Nephron progenitor cell (in vitro differentiated cells): ENCODE results near the gene RASGRP2.

Source experiments
- DNase-seq: peaks from one replicate; pipeline ENCODE4 v3.0.0; 2021
- H3K27ac Mint-ChIP-seq: 2 replicates; pipeline ENCODE4 v1.8.0; 2021; ENCODE audit warnings: mild to moderate bottlenecking, moderate library complexity, mixed read lengths
- H3K27me3 Mint-ChIP-seq: 2 replicates; pipeline ENCODE4 v1.8.0; 2021; ENCODE audit warnings: mild to moderate bottlenecking, low read depth, mixed read lengths; ENCODE audit not compliant: poor library complexity
- H3K36me3 Mint-ChIP-seq: 2 replicates; pipeline ENCODE4 v1.8.0; 2021; ENCODE audit warnings: low read depth, mixed read lengths
- H3K4me1 Mint-ChIP-seq: 2 replicates; pipeline ENCODE4 v1.8.0; 2021; ENCODE audit warnings: mixed read lengths
- H3K4me3 Mint-ChIP-seq: 2 replicates; pipeline ENCODE4 v1.8.0; 2021; ENCODE audit warnings: mild to moderate bottlenecking, moderate library complexity, mixed read lengths
- H3K9me3 Mint-ChIP-seq: 2 replicates; pipeline ENCODE4 v1.8.0; 2021; ENCODE audit warnings: mild to moderate bottlenecking, moderate library complexity, mixed read lengths
- TF ChIP-seq, protein P1 (sequence below): fragments of 200-600 bp; sonication (generic); IDR thresholded peaks from 2 replicates; pipeline ENCODE4 v1.5.0; 2021; ENCODE audit warnings: antibody characterized with exemption

The RASGRP2 gene

DNA sequence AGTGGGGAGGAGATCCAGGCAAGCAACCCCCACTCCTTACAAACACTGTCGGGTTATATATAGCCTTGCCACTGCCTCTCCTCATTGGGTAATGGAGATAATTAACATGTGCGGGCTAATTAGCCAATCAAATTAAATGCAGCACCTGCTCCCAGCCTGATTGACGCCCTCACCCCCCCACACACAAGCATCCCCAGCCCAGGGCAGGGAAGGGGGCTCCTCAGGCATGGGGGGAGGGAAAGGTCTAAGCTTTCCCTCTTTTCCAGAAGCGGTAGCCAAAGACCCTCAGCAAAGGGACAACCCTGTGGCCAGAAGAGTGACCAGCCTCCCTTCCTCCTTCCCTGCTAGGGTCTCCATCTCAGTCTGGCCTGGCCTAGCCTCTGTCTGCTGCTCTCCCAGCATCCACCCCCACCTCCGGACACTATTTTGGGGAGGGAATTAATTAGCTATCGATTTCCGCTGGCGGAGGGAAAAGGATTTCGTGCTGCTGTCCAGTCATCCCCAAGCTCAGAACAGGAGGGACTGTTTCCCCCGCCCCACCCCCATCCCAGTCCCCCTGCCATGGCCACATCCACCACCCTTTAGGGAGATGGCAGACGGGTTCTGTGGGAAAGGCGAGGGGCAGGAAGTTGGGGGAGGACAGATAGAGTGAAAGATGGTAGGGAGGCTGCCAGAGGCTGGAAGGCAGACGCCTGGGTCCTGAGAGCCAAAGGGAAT, 28.0 kb downstream of the RASGRP2 start:
- H3K27me3 Mint-ChIP-seq: peaks cover 96% of the 10 kb centered on the region
- peak overlapping the region; percentile 13 for H3K4me3 Mint-ChIP-seq
- TF ChIP-seq, protein P1, sequence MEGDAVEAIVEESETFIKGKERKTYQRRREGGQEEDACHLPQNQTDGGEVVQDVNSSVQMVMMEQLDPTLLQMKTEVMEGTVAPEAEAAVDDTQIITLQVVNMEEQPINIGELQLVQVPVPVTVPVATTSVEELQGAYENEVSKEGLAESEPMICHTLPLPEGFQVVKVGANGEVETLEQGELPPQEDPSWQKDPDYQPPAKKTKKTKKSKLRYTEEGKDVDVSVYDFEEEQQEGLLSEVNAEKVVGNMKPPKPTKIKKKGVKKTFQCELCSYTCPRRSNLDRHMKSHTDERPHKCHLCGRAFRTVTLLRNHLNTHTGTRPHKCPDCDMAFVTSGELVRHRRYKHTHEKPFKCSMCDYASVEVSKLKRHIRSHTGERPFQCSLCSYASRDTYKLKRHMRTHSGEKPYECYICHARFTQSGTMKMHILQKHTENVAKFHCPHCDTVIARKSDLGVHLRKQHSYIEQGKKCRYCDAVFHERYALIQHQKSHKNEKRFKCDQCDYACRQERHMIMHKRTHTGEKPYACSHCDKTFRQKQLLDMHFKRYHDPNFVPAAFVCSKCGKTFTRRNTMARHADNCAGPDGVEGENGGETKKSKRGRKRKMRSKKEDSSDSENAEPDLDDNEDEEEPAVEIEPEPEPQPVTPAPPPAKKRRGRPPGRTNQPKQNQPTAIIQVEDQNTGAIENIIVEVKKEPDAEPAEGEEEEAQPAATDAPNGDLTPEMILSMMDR: no peak
- no peak for DNase-seq
- no peak overlapping the region for H3K27ac Mint-ChIP-seq
- H3K4me1 Mint-ChIP-seq: peaks cover 60% of the 10 kb centered on the region
- H3K9me3 Mint-ChIP-seq: no peaks in the 10 kb centered on the region
- H3K36me3 Mint-ChIP-seq: no peaks in the 10 kb centered on the region

DNA sequence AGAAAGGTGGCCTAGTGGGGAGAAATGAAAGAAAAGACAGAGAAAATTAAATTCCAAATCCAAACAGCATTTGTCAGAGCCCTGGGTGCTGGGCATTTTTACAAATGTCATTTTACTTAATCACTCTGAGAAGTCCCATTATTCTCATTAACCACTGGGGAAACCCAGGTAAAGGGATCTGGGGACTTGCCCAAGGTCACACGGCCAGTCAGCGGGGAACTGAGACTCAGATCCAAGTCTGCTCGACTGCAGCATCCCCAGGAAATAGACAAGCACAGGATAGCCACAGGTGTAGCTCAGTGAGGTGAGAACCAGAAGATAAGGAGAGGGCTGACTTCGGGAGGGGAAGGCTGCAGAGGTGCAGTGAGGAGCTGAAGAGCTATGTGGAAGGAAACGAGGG, 28.8 kb downstream of the RASGRP2 start:
- H3K4me3 Mint-ChIP-seq: no peak overlapping the region
- H3K27me3 Mint-ChIP-seq: peaks cover 96% of the 10 kb centered on the region
- TF ChIP-seq, protein P1: no peak
- DNase-seq: no peak
- H3K27ac Mint-ChIP-seq: no peak overlapping the region
- H3K4me1 Mint-ChIP-seq: peaks cover 68% of the 10 kb centered on the region
- H3K9me3 Mint-ChIP-seq: no peaks in the 10 kb centered on the region
- no peaks in the 10 kb centered on the region for H3K36me3 Mint-ChIP-seq

DNA sequence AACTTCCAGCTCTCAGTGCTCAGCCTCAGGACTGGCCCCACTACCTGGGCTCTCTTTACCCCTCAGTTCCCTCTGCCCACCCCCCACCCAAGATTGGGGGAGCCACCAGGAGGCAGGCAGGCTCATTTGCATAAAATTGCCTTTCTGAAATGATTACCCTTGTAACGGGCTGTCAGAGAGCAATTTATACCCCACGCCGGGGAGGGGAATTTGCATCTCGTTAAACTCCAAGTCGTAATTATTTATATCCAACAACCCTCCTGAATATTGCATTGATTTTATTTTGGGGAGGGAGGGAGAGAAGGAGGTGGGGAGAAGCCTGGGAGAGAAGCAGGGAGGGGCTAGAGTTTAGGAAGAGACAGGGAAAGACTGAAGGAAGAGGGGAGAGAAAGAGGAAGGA, 29.3 kb downstream of the RASGRP2 start:
- H3K36me3 Mint-ChIP-seq: no peaks in the 10 kb centered on the region
- TF ChIP-seq, protein P1: no peak
- peaks cover 71% of the 10 kb centered on the region for H3K4me1 Mint-ChIP-seq
- no peaks in the 10 kb centered on the region for H3K9me3 Mint-ChIP-seq
- peaks cover 96% of the 10 kb centered on the region for H3K27me3 Mint-ChIP-seq
- DNase-seq: no peak
- no peak overlapping the region for H3K27ac Mint-ChIP-seq
- H3K4me3 Mint-ChIP-seq: peak overlapping the region; percentile 71

DNA sequence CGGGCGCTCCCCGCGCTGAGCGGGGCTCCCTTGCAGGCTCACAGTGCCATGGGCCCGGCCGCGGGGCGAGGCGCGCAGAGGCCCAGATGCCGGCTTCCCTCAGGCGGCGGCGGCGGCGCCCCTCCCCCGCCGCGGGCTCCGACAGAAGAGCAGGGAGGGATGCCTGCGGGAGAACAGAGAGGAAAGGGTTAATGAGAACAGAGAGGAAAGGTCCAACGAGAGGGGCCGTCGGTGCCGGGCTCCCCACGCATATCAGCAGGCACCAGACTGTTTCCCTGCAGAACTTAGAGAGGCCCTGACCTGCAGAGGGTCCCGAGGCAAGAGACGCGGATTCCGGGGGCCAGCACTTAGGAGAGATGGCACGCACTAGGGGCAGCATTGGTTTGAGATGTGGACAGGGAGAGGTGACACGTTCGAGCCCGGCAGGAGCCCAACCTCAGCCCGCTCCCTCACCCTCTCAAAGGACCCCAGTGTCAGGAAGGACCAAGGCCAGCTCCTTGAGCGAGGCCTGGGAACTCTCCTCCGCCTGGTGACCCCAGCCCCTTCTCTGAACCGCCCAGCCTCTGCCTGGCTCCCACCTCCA, 30.1 kb downstream of the RASGRP2 start:
- H3K27me3 Mint-ChIP-seq: peaks cover 96% of the 10 kb centered on the region
- peak overlapping the region; percentile 71 for H3K4me3 Mint-ChIP-seq
- TF ChIP-seq, protein P1: no peak
- H3K9me3 Mint-ChIP-seq: no peaks in the 10 kb centered on the region
- DNase-seq: peak; percentile 50
- H3K4me1 Mint-ChIP-seq: peaks cover 71% of the 10 kb centered on the region
- no peaks in the 10 kb centered on the region for H3K36me3 Mint-ChIP-seq
- no peak overlapping the region for H3K27ac Mint-ChIP-seq

DNA sequence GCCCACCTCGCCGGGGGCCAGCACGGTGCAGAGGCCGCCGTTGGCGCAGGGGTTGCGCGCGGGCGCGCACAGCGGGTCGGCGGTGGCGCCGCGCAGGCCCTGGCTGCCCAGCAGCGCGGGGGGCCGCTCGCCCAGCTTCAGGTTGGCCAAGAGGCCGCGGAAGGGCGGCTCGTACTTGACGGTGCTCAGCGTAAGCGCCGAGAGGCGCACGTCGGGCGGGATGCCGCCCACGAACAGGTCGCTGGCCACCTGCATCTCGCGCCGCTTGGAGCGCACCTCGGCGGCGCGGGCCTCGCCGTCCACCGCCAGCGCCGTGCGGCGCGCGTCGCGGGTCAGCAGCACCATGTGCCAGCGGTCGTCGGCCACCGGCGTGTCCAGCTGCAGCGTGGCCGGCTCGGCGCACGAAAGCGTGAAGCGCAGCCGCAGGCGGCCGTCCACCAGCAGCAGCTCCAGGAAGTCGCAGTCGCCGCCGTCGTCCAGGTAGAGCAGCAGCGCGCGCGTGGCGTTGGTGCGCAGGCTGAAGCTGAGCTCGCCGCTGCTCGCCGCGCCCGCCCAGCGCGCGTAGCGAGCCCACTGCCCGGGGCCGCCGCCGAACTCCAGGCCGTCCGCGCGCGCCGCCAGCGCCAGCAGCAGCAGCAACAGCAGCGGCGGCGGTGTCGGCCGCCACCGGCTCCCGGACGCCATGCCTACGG, 30.8 kb downstream of the RASGRP2 start:
- Mint-ChIP-seq H3K27ac (no peak overlapping the region), H3K9me3 (no peaks in the 10 kb centered on the region), H3K4me1 (peaks cover 70% of the 10 kb centered on the region), H3K36me3 (no peaks in the 10 kb centered on the region), H3K4me3 (no peak overlapping the region), H3K27me3 (peaks cover 94% of the 10 kb centered on the region)
- DNase-seq: peak; percentile 76
- TF ChIP-seq, protein P1: no peak
